ENCODE results near the gene SCARB1.

Gene SCARB1

DNA sequence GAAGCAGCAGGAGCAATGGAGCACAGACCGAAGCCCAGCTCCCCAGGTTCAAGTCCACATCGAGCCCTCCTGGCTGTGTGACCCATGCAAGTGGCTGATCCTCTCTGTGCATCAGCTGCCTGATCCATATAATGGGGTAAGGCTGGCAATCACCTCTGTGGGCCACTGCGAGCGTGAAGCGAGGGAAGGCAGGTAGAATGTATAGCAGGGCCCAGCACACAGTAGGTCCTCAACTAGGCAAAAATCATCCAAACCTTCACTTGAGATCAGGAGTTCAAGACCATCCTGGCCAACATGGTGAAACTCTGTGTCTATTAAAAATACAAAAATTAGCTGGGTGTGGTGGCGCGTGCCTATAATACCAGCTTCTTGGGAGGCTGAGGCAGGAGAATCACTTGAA, 102.6 kb downstream of the SCARB1 start:
- Histone ChIP-seq H2BK15ac (ENCODE audit: low read length) (peak overlapping the region; percentile 49), H2AK5ac (ENCODE audit: low read depth, low read length) (peak overlapping the region; percentile 78), H3K9me3 (replicated peaks in 1 of 2; ENCODE audit: control insufficient read depth in 2 of 2, insufficient read depth in 1 of 2, low read depth in 1 of 2, low read length in 2 of 2) (peaks cover 12 to 34% of the 10 kb centered on the region in 2 donors), H3K4me3 (ENCODE audit: low read length in 2 of 2) (no peak overlapping the region), H3K23ac (ENCODE audit: low read depth, low read length, poor library complexity) (peak overlapping the region; percentile 19), H2BK12ac (ENCODE audit: low read length) (no peak overlapping the region), H3K4ac (ENCODE audit: low read length) (no peak overlapping the region), H2BK5ac (ENCODE audit: low read length) (no peak overlapping the region), H3K9ac (ENCODE audit: low read depth, low read length, poor library complexity) (no peak overlapping the region), H3K4me2 (ENCODE audit: insufficient read depth, low read length, poor library complexity, severe bottlenecking) (no peak overlapping the region), H2AFZ (ENCODE audit: low read length) (no peak overlapping the region), H3K18ac (ENCODE audit: low read length) (no peak overlapping the region), H4K8ac (ENCODE audit: low read depth, low read length) (no peak overlapping the region), H3K27ac (replicated peaks; ENCODE audit: low read length) (no peak overlapping the region), H4K91ac (ENCODE audit: low read depth, low read length, poor library complexity) (no peak overlapping the region), H3K14ac (ENCODE audit: low read length) (no peak overlapping the region), H3K36me3 (replicated peaks in 1 of 2; ENCODE audit: control insufficient read depth in 2 of 2, insufficient read depth in 2 of 2, low read length in 2 of 2) (no peaks in the 10 kb centered on the region), H3K27me3 (ENCODE audit: control insufficient read depth in 3 of 3, insufficient read depth in 3 of 3, low read depth in 1 of 3, low read length in 3 of 3) (no peaks in the 10 kb centered on the region), H3K79me1 (ENCODE audit: low read depth, low read length) (no peaks in the 10 kb centered on the region), H3K4me1 (ENCODE audit: control insufficient read depth in 2 of 2, insufficient read depth in 1 of 2, low read depth in 1 of 2, low read length in 2 of 2) (peaks cover 0 to 1% of the 10 kb centered on the region in 2 donors), H2BK120ac (ENCODE audit: low read depth, low read length) (no peak overlapping the region)
- WGBS, 2 donors (ENCODE audit: extremely low coverage in 2 of 2, insufficient read length in 2 of 2, insufficient replicate concordance in 1 of 2) = no CpG with 5 or more reads among the region's 7 CpGs
- no peak for DNase-seq (ENCODE audit: low spot score)

DNA sequence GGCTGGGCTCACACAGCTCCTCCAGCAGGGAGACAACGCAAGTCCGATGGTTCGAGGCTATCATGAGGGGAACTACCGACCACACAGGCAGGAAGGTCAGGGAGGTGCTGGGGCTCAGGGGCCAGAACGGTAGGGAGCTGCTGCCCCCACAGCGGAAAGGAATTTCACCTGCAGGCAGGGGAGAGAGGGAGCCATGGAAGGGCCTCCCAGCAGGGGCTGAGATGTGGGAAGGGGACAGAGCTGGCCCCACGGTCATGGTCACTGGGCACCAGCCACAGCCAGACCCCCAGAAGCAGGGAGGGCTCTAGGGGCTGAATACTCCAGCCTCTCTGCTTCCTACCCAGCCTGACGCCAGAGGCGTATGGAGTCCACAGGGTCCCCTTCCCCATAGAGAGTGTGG, 103.1 kb downstream of the SCARB1 start:
- Histone ChIP-seq H4K8ac (ENCODE audit: low read depth, low read length) (no peak overlapping the region), H3K9me3 (replicated peaks in 1 of 2; ENCODE audit: control insufficient read depth in 2 of 2, insufficient read depth in 1 of 2, low read depth in 1 of 2, low read length in 2 of 2) (peaks cover 12 to 29% of the 10 kb centered on the region in 2 donors), H2BK120ac (ENCODE audit: low read depth, low read length) (no peak overlapping the region), H2AFZ (ENCODE audit: low read length) (no peak overlapping the region), H2BK12ac (ENCODE audit: low read length) (no peak overlapping the region), H2BK15ac (ENCODE audit: low read length) (peak overlapping the region; percentile 49), H3K9ac (ENCODE audit: low read depth, low read length, poor library complexity) (no peak overlapping the region), H3K4ac (ENCODE audit: low read length) (no peak overlapping the region), H3K27ac (replicated peaks; ENCODE audit: low read length) (no peak overlapping the region), H3K36me3 (replicated peaks in 1 of 2; ENCODE audit: control insufficient read depth in 2 of 2, insufficient read depth in 2 of 2, low read length in 2 of 2) (no peaks in the 10 kb centered on the region), H3K14ac (ENCODE audit: low read length) (peak overlapping the region; percentile 33), H3K4me1 (ENCODE audit: control insufficient read depth in 2 of 2, insufficient read depth in 1 of 2, low read depth in 1 of 2, low read length in 2 of 2) (peaks cover 3 to 5% of the 10 kb centered on the region in 2 donors), H3K23ac (ENCODE audit: low read depth, low read length, poor library complexity) (peak overlapping the region; percentile 29), H3K79me1 (ENCODE audit: low read depth, low read length) (no peaks in the 10 kb centered on the region), H2AK5ac (ENCODE audit: low read depth, low read length) (peak overlapping the region; percentile 78), H2BK5ac (ENCODE audit: low read length) (no peak overlapping the region), H4K91ac (ENCODE audit: low read depth, low read length, poor library complexity) (no peak overlapping the region), H3K4me3 (ENCODE audit: low read length in 2 of 2) (no peak overlapping the region), H3K27me3 (ENCODE audit: control insufficient read depth in 3 of 3, insufficient read depth in 3 of 3, low read depth in 1 of 3, low read length in 3 of 3) (no peaks in the 10 kb centered on the region), H3K4me2 (ENCODE audit: insufficient read depth, low read length, poor library complexity, severe bottlenecking) (no peak overlapping the region), H3K18ac (ENCODE audit: low read length) (peak overlapping the region; percentile 33)
- no CpG with 5 or more reads among the region's 9 CpGs for WGBS, 2 donors (ENCODE audit: extremely low coverage in 2 of 2, insufficient read length in 2 of 2, insufficient replicate concordance in 1 of 2)
- no peak for DNase-seq (ENCODE audit: low spot score)

GRCh38 chr12:124759841-124760503, 103.7 kb downstream of the SCARB1 start:
- H2BK5ac ChIP-seq (ENCODE audit: low read length) = no peak overlapping the region
- no peak overlapping the region for H3K4me3 ChIP-seq (ENCODE audit: low read length in 2 of 2)
- H4K91ac ChIP-seq (ENCODE audit: low read depth, low read length, poor library complexity) = no peak overlapping the region
- H3K79me1 ChIP-seq (ENCODE audit: low read depth, low read length) = no peaks in the 10 kb centered on the region
- no peak overlapping the region for H3K4me2 ChIP-seq (ENCODE audit: insufficient read depth, low read length, poor library complexity, severe bottlenecking)
- no peak overlapping the region for H3K27ac ChIP-seq (replicated peaks; ENCODE audit: low read length)
- H3K14ac ChIP-seq (ENCODE audit: low read length) = peak overlapping the region; percentile 33
- peak overlapping the region; percentile 49 for H2BK15ac ChIP-seq (ENCODE audit: low read length)
- H3K23ac ChIP-seq (ENCODE audit: low read depth, low read length, poor library complexity) = peak overlapping the region; percentile 29
- no peak overlapping the region for H3K4ac ChIP-seq (ENCODE audit: low read length)
- peak overlapping the region; percentile 9 for H3K18ac ChIP-seq (ENCODE audit: low read length)
- H3K9me3 ChIP-seq (replicated peaks in 1 of 2; ENCODE audit: control insufficient read depth in 2 of 2, insufficient read depth in 1 of 2, low read depth in 1 of 2, low read length in 2 of 2) = peaks cover 12 to 24% of the 10 kb centered on the region in 2 donors
- H3K27me3 ChIP-seq (ENCODE audit: control insufficient read depth in 3 of 3, insufficient read depth in 3 of 3, low read depth in 1 of 3, low read length in 3 of 3) = no peaks in the 10 kb centered on the region
- peaks cover 7 to 11% of the 10 kb centered on the region in 2 donors for H3K4me1 ChIP-seq (ENCODE audit: control insufficient read depth in 2 of 2, insufficient read depth in 1 of 2, low read depth in 1 of 2, low read length in 2 of 2)
- H2AK5ac ChIP-seq (ENCODE audit: low read depth, low read length) = peak overlapping the region; percentile 78
- no peaks in the 10 kb centered on the region for H3K36me3 ChIP-seq (replicated peaks in 1 of 2; ENCODE audit: control insufficient read depth in 2 of 2, insufficient read depth in 2 of 2, low read length in 2 of 2)
- H2BK12ac ChIP-seq (ENCODE audit: low read length) = peak overlapping the region; percentile 63
- H3K9ac ChIP-seq (ENCODE audit: low read depth, low read length, poor library complexity) = no peak overlapping the region
- no peak overlapping the region for H2BK120ac ChIP-seq (ENCODE audit: low read depth, low read length)
- no peak overlapping the region for H2AFZ ChIP-seq (ENCODE audit: low read length)
- H4K8ac ChIP-seq (ENCODE audit: low read depth, low read length) = no peak overlapping the region
- DNase-seq (ENCODE audit: low spot score) = no peak
- no CpG with 5 or more reads among the region's 15 CpGs for WGBS, 2 donors (ENCODE audit: extremely low coverage in 2 of 2, insufficient read length in 2 of 2, insufficient replicate concordance in 1 of 2)

- DNase-seq (ENCODE audit: low spot score) = no peak
- no peaks in the 10 kb centered on the region for H3K27me3 ChIP-seq (ENCODE audit: control insufficient read depth in 3 of 3, insufficient read depth in 3 of 3, low read depth in 1 of 3, low read length in 3 of 3)
Observed at GRCh38 chr12:124758266-124759220, 105.1 kb downstream of the SCARB1 start.

More at GRCh38 chr12:124758266-124759220, 105.1 kb downstream of the SCARB1 start:
- Histone ChIP-seq H2BK12ac (ENCODE audit: low read length) (peak overlapping the region; percentile 68), H2AFZ (ENCODE audit: low read length) (no peak overlapping the region), H3K9me3 (replicated peaks in 1 of 2; ENCODE audit: control insufficient read depth in 2 of 2, insufficient read depth in 1 of 2, low read depth in 1 of 2, low read length in 2 of 2) (peaks cover 6 to 23% of the 10 kb centered on the region in 2 donors), H3K79me1 (ENCODE audit: low read depth, low read length) (no peaks in the 10 kb centered on the region), H3K4me1 (ENCODE audit: control insufficient read depth in 2 of 2, insufficient read depth in 1 of 2, low read depth in 1 of 2, low read length in 2 of 2) (peaks cover 15 to 18% of the 10 kb centered on the region in 2 donors), H3K4me2 (ENCODE audit: insufficient read depth, low read length, poor library complexity, severe bottlenecking) (no peak overlapping the region), H3K36me3 (replicated peaks in 1 of 2; ENCODE audit: control insufficient read depth in 2 of 2, insufficient read depth in 2 of 2, low read length in 2 of 2) (no peaks in the 10 kb centered on the region), H3K4ac (ENCODE audit: low read length) (peak overlapping the region; percentile 18), H3K18ac (ENCODE audit: low read length) (peak overlapping the region; percentile 49), H3K23ac (ENCODE audit: low read depth, low read length, poor library complexity) (no peak overlapping the region), H4K8ac (ENCODE audit: low read depth, low read length) (no peak overlapping the region), H4K91ac (ENCODE audit: low read depth, low read length, poor library complexity) (no peak overlapping the region), H2BK120ac (ENCODE audit: low read depth, low read length) (no peak overlapping the region), H2BK5ac (ENCODE audit: low read length) (peak overlapping the region; percentile 67), H3K4me3 (ENCODE audit: low read length in 2 of 2) (no peak overlapping the region), H2AK5ac (ENCODE audit: low read depth, low read length) (peak overlapping the region; percentile 77), H3K14ac (ENCODE audit: low read length) (no peak overlapping the region), H2BK15ac (ENCODE audit: low read length) (peak overlapping the region; percentile 78), H3K27ac (replicated peaks; ENCODE audit: low read length) (no peak overlapping the region), H3K9ac (ENCODE audit: low read depth, low read length, poor library complexity) (no peak overlapping the region)
- no CpG with 5 or more reads among the region's 32 CpGs for WGBS, 2 donors (ENCODE audit: extremely low coverage in 2 of 2, insufficient read length in 2 of 2, insufficient replicate concordance in 1 of 2)
